Skin of body (tissue), 2 donors: ENCODE measurements around the gene SLC13A4. TPM values are rescaled to one million over a fixed set of nuclear protein-coding genes. Genes with fewer than 3 reads are reported as not detected.
"Not testable (repeated sequence)": the region's sequence is repeated elsewhere in the genome, so short reads cannot be mapped to it uniquely, and the experiment has no call there.

Experiments used
- DNase-seq: peaks from one replicate; lab custom pipeline; 2025; lab: John Stamatoyannopoulos, UW
- total RNA-seq: library from RNA; depleted of rRNA; stranded (reverse); fragments of >200 nt; gene quantifications from one replicate; pipeline ENCODE4 v1.2.3, GENCODE V29; 2014

The SLC13A4 gene
- total RNA-seq, 1 donor from 2014 or later = 0.10 TPM

DNA sequence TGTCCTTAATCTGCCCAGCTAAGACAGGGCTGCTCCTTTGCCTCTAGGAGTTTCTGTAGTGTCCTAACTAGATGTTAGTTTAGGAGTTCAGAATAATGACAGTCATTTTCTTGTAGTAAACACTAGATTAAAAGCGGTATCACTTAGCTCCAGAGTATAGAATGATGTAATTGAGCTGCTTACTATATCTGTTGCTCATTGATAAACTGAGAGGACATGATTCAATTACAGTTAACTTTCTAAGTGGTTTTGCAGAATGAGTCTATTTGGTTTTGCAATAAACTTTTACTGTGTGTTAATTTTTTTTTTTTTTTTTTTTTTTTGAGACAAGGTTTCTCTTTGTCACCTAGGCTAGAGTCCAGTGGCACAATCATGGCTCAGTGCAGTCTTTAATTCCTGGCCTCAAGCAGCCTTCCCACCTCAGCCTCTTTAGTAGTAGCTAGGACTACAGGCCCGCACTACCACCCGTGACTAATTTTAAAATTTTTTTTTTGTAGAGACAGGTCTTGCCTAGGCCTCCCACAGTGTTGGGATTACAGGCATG is 63.9 kb downstream of the SLC13A4 start:
- no peak for DNase-seq

DNA sequence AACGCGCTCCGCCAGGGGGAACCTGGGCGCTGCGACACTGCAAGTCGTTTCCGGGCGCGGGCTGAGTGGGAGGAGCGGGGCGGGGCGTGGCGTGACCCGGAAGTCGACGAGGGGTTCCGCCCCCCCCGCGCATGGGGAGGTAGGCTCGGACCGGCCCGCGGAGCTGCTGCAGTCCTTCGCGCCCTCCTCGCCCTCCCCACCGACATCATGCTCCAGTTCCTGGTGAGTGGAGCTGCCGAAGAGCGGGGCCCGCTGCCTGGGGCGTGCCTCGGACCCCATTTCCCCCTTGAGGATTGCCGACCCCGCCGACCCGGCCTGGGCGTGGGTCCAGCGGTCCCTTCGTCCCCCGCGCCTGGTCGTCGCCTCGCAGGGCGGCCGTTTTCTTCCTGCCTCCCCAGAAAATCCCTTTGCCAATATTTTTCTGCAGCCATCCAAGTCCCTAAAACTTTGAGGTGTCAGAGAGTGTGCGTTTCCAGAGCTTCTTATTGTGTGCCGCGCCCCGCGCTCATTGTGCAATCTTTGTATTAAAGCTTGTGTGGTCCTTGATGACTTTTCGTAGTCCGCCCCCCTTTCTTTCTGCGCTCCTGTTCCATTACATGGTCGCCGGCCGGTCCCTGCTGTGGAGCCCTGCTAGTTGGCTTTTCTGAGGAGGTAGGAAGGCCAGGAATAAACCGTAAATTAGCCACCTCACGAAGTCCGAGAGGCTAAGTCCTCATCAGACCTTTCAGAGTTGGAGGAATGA is 65.4 kb downstream of the SLC13A4 start, which contains the start of gene STMP1:
Gene STMP1 (plus strand): TSS at position 142 of the 742 bp plus-strand sequence.
- DNase-seq = peak; percentile 93

DNA sequence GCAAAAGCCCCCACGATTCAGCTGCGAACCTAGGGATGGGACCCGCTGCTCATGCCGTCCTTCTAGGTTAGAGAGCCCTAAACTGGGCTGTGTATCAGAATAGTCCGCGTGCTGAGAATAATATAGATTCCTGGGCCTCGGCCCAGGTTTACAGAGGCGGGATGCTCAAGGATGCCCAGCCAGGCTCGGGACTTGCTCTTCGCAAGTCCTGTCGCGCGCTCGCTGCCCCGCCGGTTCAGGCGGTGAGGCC is 65.9 kb downstream of the SLC13A4 start:
- DNase-seq = no peak

DNA sequence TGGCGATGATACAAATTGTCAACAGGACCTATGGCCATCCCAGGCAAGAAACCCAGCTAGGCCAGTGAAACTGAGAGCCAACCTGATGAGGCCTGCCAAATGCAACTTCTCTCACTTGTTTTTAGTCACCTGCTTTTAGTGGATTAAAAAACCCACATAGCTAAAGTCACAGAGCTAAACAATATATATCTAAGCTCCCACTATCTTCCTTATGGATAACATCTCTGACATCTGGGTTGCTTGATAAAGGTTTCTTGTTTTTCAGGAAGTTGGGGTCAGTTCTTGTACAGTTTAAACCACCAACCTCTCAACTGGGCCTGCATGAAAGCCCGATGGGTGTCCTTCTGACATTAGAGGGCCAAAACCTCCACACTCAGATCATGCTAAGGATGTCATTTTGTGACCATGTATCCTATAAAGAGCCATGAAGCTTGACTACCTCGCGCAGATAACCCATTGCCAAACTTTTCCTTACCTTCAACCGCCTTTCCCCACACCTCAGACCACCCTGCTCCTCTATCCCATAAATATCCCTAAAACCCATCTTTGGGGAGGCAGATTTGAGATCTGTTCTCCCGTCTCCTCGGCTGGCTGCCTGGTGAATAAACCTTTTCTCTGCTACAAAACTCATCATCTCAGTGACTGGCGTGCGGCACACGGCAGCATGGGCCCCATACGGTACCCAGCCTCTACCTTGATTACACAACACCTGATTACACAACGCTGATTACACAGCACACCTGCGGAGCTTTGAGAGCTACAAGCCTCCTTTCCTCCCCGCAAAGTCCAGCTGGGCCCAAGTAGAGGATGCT is 66.5 kb downstream of the SLC13A4 start:
- DNase-seq = no peak

DNA sequence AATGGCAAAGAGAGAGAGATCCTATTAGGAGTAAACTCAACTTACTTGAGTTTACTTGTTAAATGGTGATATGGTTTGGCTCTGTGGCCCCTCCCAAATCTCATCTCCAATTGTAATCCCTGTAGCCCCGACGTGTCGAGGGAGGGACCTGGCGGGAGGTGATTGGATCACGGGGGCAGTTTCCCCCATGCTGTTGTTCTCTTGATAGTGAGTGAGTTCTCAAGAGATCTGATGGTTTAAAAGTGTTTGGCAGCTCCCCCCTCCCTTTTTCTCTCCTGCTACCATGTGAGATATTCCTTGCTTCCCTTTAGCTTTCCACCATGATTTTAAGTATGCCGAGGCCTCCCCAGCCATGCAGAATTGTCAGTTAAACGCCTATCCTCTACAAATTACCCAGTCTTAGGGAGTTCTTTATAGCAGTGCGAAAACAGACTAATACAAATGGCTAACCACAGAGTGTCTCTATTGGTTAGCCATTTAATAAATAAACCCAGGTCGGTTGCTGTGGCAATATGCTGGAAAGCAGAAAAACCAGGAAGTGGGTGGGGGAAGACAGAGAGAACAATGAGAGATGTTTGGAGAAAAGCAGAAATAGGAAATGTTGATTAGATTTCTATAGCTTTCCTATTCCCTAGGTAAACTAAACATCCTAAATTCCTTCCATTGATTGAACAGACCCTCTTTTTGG is 68.7 kb downstream of the SLC13A4 start:
- DNase-seq = no peak

DNA sequence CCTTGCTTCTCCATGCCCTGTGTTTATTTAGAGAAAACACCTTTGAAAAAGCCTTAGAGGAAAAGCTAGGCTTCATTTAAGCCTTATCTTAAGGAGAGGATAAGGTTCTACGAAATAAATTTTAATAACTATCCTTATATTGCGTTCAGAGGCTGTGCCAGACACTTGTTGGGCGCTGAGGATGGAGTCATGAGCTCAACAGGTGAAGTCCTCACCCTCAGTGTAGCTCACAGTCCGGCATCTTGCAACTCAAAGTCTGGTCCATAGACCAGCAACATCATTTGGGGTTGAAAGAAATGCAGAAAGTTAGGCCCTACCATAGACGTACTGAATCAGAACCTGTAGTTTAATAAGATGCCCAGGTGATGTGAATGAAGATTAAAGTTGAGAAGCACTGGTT is 69.4 kb downstream of the SLC13A4 start:
- no peak for DNase-seq

DNA sequence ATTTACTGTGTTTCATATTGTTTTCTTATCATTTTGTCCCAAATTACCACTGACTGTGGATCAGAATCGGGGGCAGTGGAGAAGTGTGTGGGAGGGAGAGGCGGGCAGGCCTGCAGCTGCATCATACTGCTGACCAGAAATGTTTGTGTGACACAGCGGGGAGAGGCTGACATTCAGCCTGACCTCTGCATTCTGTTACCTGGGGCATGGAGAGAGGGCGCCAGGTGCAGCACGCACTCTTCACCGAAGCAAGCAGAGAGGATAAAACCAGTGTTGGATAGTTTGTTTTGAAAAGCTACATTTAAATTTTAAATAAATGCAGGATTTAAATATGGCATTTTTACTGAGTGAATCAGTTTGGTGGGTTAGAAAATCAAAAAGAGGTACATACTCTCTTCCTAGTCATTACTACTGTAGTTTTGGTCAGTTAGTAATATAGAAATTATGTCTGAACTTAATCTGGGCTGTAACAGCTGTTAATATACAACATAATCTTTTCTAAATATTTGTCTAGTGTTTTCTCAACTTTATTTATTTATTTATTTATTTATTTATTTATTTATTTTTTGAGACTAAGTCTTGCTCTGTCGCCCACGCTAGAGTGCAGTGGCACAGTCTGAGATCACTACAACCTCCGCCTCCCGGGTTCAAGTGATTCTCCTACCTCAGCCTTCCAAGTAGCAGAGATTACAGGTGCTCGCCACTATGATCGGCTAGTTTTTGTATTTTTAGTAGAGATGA is 74.5 kb downstream of the SLC13A4 start:
- no peak for DNase-seq

DNA sequence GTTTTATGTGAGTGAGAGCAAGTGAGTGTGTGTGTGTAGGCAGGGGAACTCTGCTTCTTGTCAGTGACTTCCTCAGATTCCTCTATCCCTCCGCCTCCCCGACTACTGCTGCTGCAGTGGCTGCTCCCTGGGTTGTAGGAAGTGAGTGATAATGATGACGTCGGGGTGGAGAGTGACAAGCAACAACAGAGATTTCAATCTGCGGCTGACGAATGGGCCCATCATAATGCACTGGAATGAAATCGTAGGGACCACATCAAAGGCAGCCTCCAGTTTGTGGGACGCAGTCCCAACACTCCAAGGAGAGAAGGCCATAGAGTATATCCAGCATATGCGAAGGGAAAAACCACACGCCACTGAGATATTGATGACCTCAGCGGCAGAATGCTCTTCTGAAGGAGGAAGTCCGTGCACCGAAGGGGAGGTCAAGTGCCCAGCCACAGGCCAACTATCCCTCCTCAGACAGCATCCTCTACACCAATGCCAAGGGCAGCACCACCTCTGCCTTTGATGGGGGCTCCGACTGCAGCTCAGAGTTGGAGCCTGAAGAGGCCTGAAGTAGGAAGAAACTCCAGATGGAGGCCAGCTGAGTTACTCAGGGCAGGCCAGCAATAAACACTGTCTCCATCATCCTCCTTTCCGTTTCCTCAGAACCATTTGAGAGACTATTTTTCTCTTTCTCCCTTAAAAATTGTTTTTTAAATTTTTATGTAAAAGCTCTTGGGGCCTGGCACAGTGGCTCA is 77.0 kb downstream of the SLC13A4 start:
- DNase-seq = peak; percentile 27

DNA sequence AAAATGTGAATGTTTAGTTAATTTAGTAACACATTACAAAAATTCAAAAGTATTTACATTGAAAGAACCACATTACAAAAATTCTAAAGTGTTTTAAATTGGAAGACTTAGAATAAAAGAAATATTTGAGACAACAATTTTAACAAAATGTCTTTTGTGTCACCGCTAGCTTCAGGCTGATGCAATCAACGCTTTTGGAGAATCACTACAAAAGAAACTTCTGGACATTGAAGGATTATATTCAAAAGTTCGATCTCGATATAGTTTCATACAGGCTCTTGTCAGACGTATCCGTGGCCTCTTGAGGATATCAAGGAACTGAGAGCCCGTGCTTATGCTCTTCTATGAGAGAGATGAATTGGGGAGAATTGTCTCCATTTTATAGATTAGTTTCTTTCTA is 79.8 kb downstream of the SLC13A4 start:
- no peak for DNase-seq

DNA sequence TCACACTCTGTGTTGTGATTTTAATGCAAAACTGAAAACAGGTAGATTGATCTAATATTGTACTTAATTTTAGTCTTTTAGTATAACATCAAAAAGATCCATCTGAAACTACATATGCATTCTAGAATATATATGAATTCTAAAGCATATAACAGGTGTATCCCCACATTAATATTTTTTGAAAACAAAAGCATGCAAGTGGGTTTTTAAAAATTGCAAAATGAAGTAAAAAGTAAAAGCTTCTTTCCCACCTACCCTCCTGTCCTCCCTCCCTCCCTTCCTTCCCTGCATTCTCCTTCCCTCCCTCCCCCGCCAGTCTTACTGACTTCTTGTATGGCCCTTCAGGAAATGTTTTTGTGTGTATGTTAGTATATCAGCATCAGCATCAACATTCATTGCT is 80.2 kb downstream of the SLC13A4 start:
- no peak for DNase-seq

DNA sequence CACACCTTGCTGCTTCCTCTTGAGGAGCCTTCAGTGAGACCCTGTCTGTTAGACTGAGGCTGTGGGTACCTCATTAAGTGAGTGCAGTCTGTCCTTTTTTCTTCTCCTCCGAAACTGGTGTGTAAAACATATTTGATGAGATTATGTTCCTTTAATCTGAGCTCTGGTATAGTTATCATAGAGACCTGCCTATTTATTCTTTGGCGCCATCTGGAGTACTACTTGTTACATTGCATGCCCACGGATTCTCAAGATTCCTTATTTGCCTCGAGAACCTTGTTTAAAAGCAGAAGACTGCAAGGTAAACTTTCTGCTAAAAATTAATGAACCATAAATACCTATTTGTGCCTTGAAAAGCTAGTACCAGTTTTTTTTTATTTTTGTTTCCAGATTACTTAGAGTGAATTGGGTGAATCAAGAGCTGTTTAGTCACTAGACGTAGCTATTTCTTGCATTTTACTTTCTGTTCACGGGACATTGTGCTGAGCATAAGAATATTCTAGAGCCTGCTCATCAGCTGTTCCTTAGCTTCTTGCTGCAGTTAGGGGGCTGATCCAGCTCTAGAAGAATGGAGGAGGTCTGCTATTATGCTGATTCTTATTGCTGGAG is 82.6 kb downstream of the SLC13A4 start:
- DNase-seq = peak; percentile 25

DNA sequence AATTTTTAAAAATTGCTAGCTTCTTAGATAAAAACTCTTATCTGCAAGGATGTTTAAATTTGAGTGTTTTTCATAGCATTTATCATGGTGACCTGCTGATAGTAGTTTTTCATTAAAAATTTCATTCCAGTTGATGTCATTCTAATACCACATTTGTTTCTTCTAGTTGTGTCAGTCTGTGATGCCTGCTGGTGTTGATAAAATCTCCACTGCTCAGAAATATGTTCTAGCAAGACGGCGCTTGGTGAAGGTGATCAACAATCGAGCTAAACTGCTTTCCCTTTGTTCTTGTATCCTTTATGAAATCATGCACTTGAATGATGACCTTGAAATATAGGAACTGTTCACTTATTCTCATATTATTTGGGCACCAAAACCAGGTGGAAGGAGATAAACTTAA is 83.3 kb downstream of the SLC13A4 start:
- no peak for DNase-seq

DNA sequence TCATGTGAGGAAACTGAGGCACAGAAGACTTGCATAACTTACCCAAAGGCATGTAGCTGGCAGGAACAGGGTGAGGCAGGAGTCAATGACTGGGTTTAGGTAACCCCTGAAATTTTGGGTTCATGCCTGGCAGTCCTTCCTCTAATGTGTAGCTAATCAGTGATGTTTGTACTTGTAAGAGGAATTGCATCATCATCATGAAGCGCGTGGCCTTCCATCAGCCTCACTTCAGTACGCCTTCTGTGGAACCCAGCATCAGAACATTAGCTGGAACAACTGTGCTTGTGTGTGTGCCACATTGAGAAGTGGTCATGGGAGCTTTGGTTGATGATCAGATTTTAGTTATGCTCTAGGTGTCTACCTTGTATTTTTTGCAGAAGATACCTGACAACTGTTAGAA is 83.8 kb downstream of the SLC13A4 start:
- DNase-seq = no peak

DNA sequence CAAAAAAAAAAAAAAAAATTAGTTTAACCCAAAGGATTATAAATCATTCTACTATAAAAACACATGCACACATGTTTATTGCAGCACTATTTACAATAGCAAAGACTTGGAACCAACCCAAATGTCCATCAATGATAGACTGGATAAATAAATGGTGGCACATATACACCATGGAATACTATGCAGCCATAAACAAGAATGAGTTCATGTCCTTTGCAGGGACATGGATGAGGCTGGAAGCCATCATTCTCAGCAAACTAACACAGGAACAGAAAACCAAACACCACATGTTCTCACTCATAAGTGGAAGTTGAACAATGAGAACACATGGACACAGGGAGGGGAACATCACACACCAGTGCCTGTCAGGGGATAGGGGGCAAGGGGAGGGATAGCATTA is 88.3 kb downstream of the SLC13A4 start:
- DNase-seq = not testable (repeated sequence)

DNA sequence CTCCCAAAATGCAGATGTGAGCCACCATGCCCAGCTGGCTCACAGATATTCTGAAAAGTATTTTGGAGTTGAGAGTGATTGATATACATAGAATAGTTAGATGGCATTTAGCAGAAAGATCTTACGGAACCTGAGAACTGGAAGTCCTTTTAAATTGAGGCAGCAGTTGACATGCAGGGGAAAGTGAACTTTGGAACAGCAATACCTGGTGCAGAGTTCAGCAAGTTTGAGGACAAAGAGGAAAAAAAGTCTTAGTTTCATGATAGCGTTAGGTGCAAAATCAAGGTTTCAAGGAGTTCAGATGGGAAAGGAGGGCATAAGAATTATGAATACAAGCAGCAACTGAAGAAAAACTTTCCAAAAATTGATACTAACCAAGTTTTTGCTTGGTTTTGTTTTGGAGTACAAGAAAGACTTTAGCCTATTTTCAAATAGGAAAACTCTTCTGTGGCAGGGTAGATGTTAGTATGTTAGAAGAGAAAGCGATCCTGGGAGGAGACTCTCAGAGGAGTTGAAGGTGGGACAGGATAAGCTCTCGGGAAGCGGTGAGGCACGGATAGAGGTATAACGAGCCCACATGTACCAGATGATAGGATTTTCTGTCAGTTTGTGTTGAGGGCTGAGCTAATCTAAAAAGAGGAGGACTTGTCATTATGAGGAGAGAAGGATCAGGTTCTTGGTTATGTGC is 93.7 kb downstream of the SLC13A4 start:
- DNase-seq = no peak
